Esophagus squamous epithelium (tissue), 5 donors: ENCODE data around the gene HOATZ. TPM values are rescaled to one million over a fixed set of nuclear protein-coding genes. Genes with fewer than 3 reads are reported as not detected.

Experiments used
- DNase-seq: peaks from one replicate; lab custom pipeline; 2025; lab: John Stamatoyannopoulos, UW
- H3K27ac ChIP-seq, 4 donors: fragments of 200-600 bp; sonication (generic); one replicate each; pipeline ENCODE4 v1.5.1; 2016 to 2019; ENCODE audit warnings: mild to moderate bottlenecking in 1 of 4
- H3K27me3 ChIP-seq, 4 donors: fragments of 200-600 bp; sonication (generic); 1 replicate in 3 of 4; 2 replicates in 1 of 4; pipeline versions ENCODE4 v1.5.1 to v1.6.0; 2017 to 2021; ENCODE audit warnings: antibody characterized with exemption in 1 of 4
- H3K36me3 ChIP-seq, 3 donors: fragments of 200-600 bp; sonication (generic); one replicate each; pipeline ENCODE4 v1.5.1; 2016 to 2019
- H3K4me1 ChIP-seq, 3 donors: fragments of 200-600 bp; sonication (generic); one replicate each; pipeline ENCODE4 v1.5.1; 2017 to 2019
- H3K4me3 ChIP-seq, 4 donors: fragments of 200-600 bp; sonication (generic); 1 replicate in 3 of 4; 2 replicates in 1 of 4; pipeline ENCODE4 v1.5.1; 2016 to 2019; ENCODE audit warnings: mild to moderate bottlenecking in 2 of 4, moderate library complexity in 1 of 4
- H3K9me3 ChIP-seq, 3 donors: fragments of 200-600 bp; sonication (generic); one replicate each; pipeline ENCODE4 v1.5.1; 2016 to 2019
- CTCF ChIP-seq, 6 experiments: fragments of 450-650 bp in 4 of 6; fragments of 200-600 bp in 2 of 6; sonication (generic) in 2 of 6; IDR thresholded peaks; one replicate each; pipeline ENCODE4 v1.5.1; 2016 to 2019; ENCODE audit warnings: antibody characterized with exemption in 6 of 6, mild to moderate bottlenecking in 4 of 6, moderate library complexity in 4 of 6
- POLR2A ChIP-seq, 4 donors: fragments of 450-650 bp; IDR thresholded peaks; one replicate each; pipeline ENCODE4 v1.6.1; 2017; ENCODE audit warnings: antibody characterized with exemption in 4 of 4, mild to moderate bottlenecking in 4 of 4, moderate library complexity in 3 of 4
- WGBS, 2 donors: methylation state at CpG; one replicate each; pipeline ENCODE4 v1.1.5; 2018; 5-methylcytosine and 5-hydroxymethylcytosine counted together
- intact Hi-C: fragments of 100-400 bp; cut with DNase I; formaldehyde crosslinking; loops from one replicate; pipeline ENCODE4 v1.15.0; 2022
- total RNA-seq, 4 donors: library from RNA; depleted of rRNA; stranded (reverse); fragments of >200 nt; gene quantifications; one replicate each; pipeline ENCODE4 v1.1.0, GENCODE V29; 2016
- donor health status: DM: yes; HTN: yes; CAD: no.

Gene HOATZ
- total RNA-seq, 4 donors from 2014 or later = not detected

- no peaks in the 10 kb centered on the region for H3K36me3 ChIP-seq
- H3K4me1 ChIP-seq = peaks cover 0 to 4% (median 0%) of the 10 kb centered on the region in 3 donors
- no peaks in the 10 kb centered on the region for H3K9me3 ChIP-seq
- H3K27ac ChIP-seq = no peak overlapping the region
- no peak for DNase-seq
- 80 to 95% methylated on average over 2 of the region's 2 CpGs for WGBS, 2 donors
- intact Hi-C loops = no loop called here
- no peak overlapping the region for H3K4me3 ChIP-seq
- H3K27me3 ChIP-seq = no peaks in the 10 kb centered on the region
- TF ChIP-seq CTCF (IDR thresholded peaks at IDR 0.05) (no peak), POLR2A (IDR thresholded peaks at IDR 0.05) (no peak)
Measured at GRCh38 chr11:111523343-111523742, 8.8 kb downstream of the HOATZ start.

DNA sequence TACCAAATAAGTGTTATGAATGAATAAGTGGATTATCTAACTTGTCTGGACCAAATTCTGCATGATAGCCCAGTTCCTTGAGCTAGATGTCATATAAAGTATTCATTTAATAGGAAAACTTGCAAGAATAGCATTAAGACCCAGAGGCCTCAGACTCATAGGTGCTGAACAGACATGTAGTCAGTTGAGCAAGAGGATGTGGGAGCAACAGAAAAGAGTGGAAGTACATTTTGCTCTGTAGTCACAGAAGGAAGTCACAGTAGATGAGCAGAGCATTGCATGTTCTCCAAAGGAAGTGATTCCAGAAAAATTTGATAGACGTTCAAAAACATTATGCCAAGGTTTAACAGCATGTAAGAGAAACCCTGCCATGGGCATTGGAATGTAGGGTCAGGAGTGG lies 9.5 kb downstream of the HOATZ start:
- TF ChIP-seq CTCF (IDR thresholded peaks at IDR 0.05) = no peak
- TF ChIP-seq POLR2A (IDR thresholded peaks at IDR 0.05) = no peak
- Histone ChIP-seq H3K4me1 (peaks cover 0 to 4% (median 0%) of the 10 kb centered on the region in 3 donors), H3K36me3 (no peaks in the 10 kb centered on the region), H3K27ac (no peak overlapping the region), H3K27me3 (no peaks in the 10 kb centered on the region), H3K9me3 (no peaks in the 10 kb centered on the region), H3K4me3 (no peak overlapping the region)
- DNase-seq = no peak
- WGBS, 2 donors = 33 to 45% methylated on average over 1 of the region's 1 CpG
- intact Hi-C loops = no loop called here

DNA sequence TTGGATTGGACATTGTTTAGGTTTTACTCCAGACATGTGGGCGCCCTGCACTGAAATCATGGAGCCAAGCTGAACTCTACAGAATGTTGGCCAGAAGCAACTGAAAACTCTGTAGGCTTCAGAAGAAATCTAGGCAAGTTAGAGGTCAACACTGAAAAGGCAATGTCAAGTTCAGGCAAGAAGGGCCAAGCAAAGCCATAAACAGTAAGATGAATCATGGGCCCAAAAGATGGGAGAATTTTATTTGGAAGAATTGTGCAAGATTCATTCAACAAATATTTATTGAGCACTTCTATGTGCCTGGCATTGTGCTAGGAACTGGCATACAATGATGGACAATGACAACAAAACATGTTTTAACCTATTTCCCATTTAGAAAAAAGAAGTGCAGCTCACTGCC lies 10.9 kb downstream of the HOATZ start:
- Histone ChIP-seq H3K27me3 (no peaks in the 10 kb centered on the region), H3K27ac (no peak overlapping the region), H3K9me3 (no peaks in the 10 kb centered on the region), H3K36me3 (no peaks in the 10 kb centered on the region), H3K4me1 (peaks cover 0 to 4% (median 0%) of the 10 kb centered on the region in 3 donors), H3K4me3 (no peak overlapping the region)
- no peak for TF ChIP-seq CTCF (IDR thresholded peaks at IDR 0.05)
- TF ChIP-seq POLR2A (IDR thresholded peaks at IDR 0.05) = no peak
- intact Hi-C loops = no loop called here
- no peak for DNase-seq
- WGBS, 2 donors = 60 to 67% methylated on average over 1 of the region's 1 CpG

- Histone ChIP-seq H3K9me3 (no peaks in the 10 kb centered on the region), H3K36me3 (no peaks in the 10 kb centered on the region), H3K4me3 (no peak overlapping the region), H3K27me3 (no peaks in the 10 kb centered on the region), H3K4me1 (peaks cover 0 to 10% (median 4%) of the 10 kb centered on the region in 3 donors), H3K27ac (no peak overlapping the region)
- DNase-seq = no peak
- intact Hi-C loops = no loop called here
- 71 to 85% methylated on average over 1 of the region's 1 CpG for WGBS, 2 donors
- TF ChIP-seq CTCF (IDR thresholded peaks at IDR 0.05) = no peak
Measured at GRCh38 chr11:111526501-111526900, 11.9 kb downstream of the HOATZ start.

- DNase-seq = no peak
- Histone ChIP-seq H3K4me3 (no peak overlapping the region), H3K4me1 (peaks cover 0 to 18% (median 4%) of the 10 kb centered on the region in 3 donors), H3K27ac (no peak overlapping the region), H3K27me3 (no peaks in the 10 kb centered on the region), H3K9me3 (no peaks in the 10 kb centered on the region), H3K36me3 (no peaks in the 10 kb centered on the region)
- intact Hi-C loops = no loop called here
- TF ChIP-seq CTCF (IDR thresholded peaks at IDR 0.05) (no peak), POLR2A (IDR thresholded peaks at IDR 0.05) (no peak)
- WGBS, 2 donors = 32 to 50% methylated on average over 1 of the region's 1 CpG
Measured at GRCh38 chr11:111527279-111527678, 12.7 kb downstream of the HOATZ start.
